ENCODE data around the gene POT1. TPM values are rescaled to one million over a fixed set of nuclear protein-coding genes. Genes with fewer than 3 reads are reported as not detected.

The POT1 gene
- total and polyA plus RNA-seq, 2 experiments from 2014 or later, result 12.0 to 40.4 TPM

- TF ChIP-seq ZNF331 (CRISPR knock-in tag; IDR thresholded peaks at IDR 0.05; ENCODE audit: low read depth), result no peak
Observed at GRCh38 chr7:124792002-124792401, 137.6 kb downstream of the POT1 start (continued).

GRCh38 chr7:124791426-124791825 lies 138.2 kb downstream of the POT1 start:
- no peaks in the 10 kb centered on the region for H3K4me1 ChIP-seq (ENCODE audit: insufficient read depth)
- no peak overlapping the region for H3K27ac ChIP-seq (ENCODE audit: low read depth)
- no peaks in the 10 kb centered on the region for H3K36me3 ChIP-seq (ENCODE audit: insufficient read depth)
- H2AFZ ChIP-seq, result no peak overlapping the region
- H3K27me3 Mint-ChIP-seq (ENCODE audit: insufficient read depth, low read depth, poor library complexity), result no peaks in the 10 kb centered on the region
- TF ChIP-seq EZH2phosphoT487 (IDR thresholded peaks at IDR 0.05; ENCODE audit: unreplicated experiment) (no peak), REST (IDR thresholded peaks at IDR 0.05; ENCODE audit: unreplicated experiment) (no peak)
- H3K27ac Mint-ChIP-seq, result no peak overlapping the region
- no peak overlapping the region for H3K4me3 ChIP-seq
- H3K4me2 ChIP-seq, result no peak overlapping the region
- no peaks in the 10 kb centered on the region for H3K79me2 ChIP-seq (replicated peaks; ENCODE audit: insufficient read depth)
- no peaks in the 10 kb centered on the region for H3K27me3 ChIP-seq (ENCODE audit: insufficient read depth)
- peaks cover 16% of the 10 kb centered on the region; the same call in 2 of the 3 replicates for H3K4me1 Mint-ChIP-seq
- H4K20me1 ChIP-seq (replicated peaks; ENCODE audit: insufficient read depth), result no peaks in the 10 kb centered on the region
- H3K9me3 Mint-ChIP-seq, result no peaks in the 10 kb centered on the region; the same call in 2 of the 3 replicates
- H3K36me3 Mint-ChIP-seq (ENCODE audit: low read depth), result no peaks in the 10 kb centered on the region
- ATAC-seq (no peak), DNase-seq (ENCODE audit: low spot score) (no peak)
- no peaks in the 10 kb centered on the region for H3F3A ChIP-seq (replicated peaks; ENCODE audit: low read depth)
- no peak overlapping the region for H3K4me3 Mint-ChIP-seq
- H3K9me2 ChIP-seq (ENCODE audit: insufficient read depth), result no peaks in the 10 kb centered on the region

GRCh38 chr7:124790645-124791044 lies 139.0 kb downstream of the POT1 start:
- Histone ChIP-seq H3K4me2 (no peak overlapping the region), H3K9me2 (ENCODE audit: insufficient read depth) (no peaks in the 10 kb centered on the region), H2AFZ (peak overlapping the region; percentile 54; the same call in 1 of the 2 replicates), H3K27me3 (ENCODE audit: insufficient read depth) (no peaks in the 10 kb centered on the region), H3K4me1 (ENCODE audit: insufficient read depth) (no peaks in the 10 kb centered on the region), H3K27ac (ENCODE audit: low read depth) (no peak overlapping the region), H3K79me2 (replicated peaks; ENCODE audit: insufficient read depth) (no peaks in the 10 kb centered on the region), H3K4me3 (no peak overlapping the region), H4K20me1 (replicated peaks; ENCODE audit: insufficient read depth) (no peaks in the 10 kb centered on the region), H3F3A (replicated peaks; ENCODE audit: low read depth) (no peaks in the 10 kb centered on the region), H3K36me3 (ENCODE audit: insufficient read depth) (no peaks in the 10 kb centered on the region)
- no peaks in the 10 kb centered on the region for H3K36me3 Mint-ChIP-seq (ENCODE audit: low read depth)
- no peak overlapping the region for H3K4me3 Mint-ChIP-seq
- no peaks in the 10 kb centered on the region for H3K27me3 Mint-ChIP-seq (ENCODE audit: insufficient read depth, low read depth, poor library complexity)
- no peaks in the 10 kb centered on the region for H3K9me3 Mint-ChIP-seq
- TF ChIP-seq ZNF331 (CRISPR knock-in tag; IDR thresholded peaks at IDR 0.05; ENCODE audit: low read depth) (no peak), JUNB (IDR thresholded peaks at IDR 0.05; ENCODE audit: unreplicated experiment) (no peak), REST (IDR thresholded peaks at IDR 0.05; ENCODE audit: unreplicated experiment) (no peak), CTCF (conservative IDR thresholded peaks at IDR 0.05; ENCODE audit: low read depth in 2 of 2) (no peak), CREB1 (CRISPR knock-in tag; IDR thresholded peaks at IDR 0.05; ENCODE audit: low read depth) (no peak)
- ATAC-seq (no peak), DNase-seq (ENCODE audit: low spot score) (no peak)
- H3K27ac Mint-ChIP-seq, result no peak overlapping the region
- H3K4me1 Mint-ChIP-seq, result peaks cover 16% of the 10 kb centered on the region; the same call in 2 of the 3 replicates

Measured in GM23338 (cell line).